K562 (cell line): ENCODE results near the gene PRMT7.

ENCODE experiments used
- RAD21 ChIP-seq, 2 experiments: fragments of 250-450 bp in 1 of 2; fragments of 450-650 bp in 1 of 2; sonication (Bioruptor Pico) in 1 of 2; formaldehyde crosslinking in 1 of 2; IDR thresholded peaks in 1 of 2; conservative IDR thresholded peaks in 1 of 2; 2 replicates each; pipeline versions ENCODE4 v1.4.0 to v1.8.0; 2020 to 2022; ENCODE audit warnings: mild to moderate bottlenecking in 2 of 2, moderate library complexity in 1 of 2
- SRF ChIP-seq, 2 experiments: fragments of 250-450, 450-650 bp in 1 of 2; sonication (Bioruptor Pico) in 1 of 2; sonication (generic) in 1 of 2; formaldehyde crosslinking; IDR thresholded peaks; 2 replicates each; pipeline versions ENCODE4 v1.5.0 to v1.5.1; 2020 to 2022; ENCODE audit warnings: mild to moderate bottlenecking in 1 of 2, missing genetic modification reagents in 1 of 2
- ZC3H11A ChIP-seq: IDR thresholded peaks from 2 replicates; pipeline ENCODE4 v1.6.1; 2012; ENCODE audit warnings: low read depth, low read length, improper control_type of control experiment
- ZC3H8 ChIP-seq: fragments of 450-650 bp; IDR thresholded peaks from 2 replicates; pipeline ENCODE4 v1.6.1; 2017
- TF ChIP-seq, protein P1 (sequence below), 2 experiments: IDR thresholded peaks in 1 of 2; conservative IDR thresholded peaks in 1 of 2; 2 replicates each; pipeline ENCODE4 v1.6.1; 2016; ENCODE audit warnings: low read depth in 2 of 2, mild to moderate bottlenecking in 1 of 2, missing compliant biosample characterization in 1 of 2, missing genetic modification characterization in 1 of 2, moderate library complexity in 1 of 2

DNA sequence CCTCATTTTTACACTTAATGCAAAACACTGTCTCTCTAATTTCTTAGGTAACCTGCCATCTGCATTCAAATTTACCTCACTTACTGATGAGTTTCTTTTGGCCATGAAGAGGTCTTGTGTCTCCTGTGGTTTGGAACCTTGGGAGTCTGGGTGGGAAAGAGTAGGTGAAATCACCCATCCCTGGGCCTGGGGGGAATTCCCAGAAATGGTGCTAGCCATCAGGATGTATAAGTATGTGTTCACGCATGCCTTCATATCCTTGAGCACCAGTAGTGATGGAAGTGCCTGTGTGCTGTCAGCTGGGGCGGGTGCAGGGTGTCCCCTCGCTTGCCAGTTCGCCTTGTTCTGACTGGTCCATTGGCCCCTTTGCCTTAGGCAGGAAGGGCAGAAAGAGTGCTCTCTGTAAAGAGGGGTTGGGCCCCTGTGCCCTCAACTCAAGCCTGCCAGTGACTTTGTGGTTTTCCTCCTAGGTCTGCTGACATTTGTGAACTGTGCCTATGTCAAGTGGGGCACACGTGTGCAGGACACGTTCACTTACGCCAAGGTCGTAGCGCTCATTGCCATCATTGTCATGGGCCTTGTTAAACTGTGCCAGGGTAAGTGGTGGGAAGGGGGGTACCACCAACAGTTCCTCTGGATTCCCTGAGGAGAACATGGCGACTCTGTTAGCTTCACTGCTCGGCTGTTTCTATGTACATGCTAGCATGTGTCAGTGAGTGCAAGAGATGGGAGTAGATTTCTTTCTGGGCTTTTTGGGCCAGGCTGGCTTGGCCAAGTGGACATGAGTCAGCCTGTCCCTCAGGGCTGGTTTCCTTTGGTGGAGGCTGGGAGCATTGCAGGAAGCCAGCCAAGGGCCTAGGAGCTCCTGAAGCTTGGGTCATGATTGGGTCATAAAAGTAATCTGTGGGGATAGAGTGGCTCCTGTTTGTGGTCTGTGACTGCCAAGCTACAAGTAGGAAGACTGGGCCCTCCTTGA is 23.3 kb upstream of the PRMT7 start:
- TF ChIP-seq SRF (CRISPR knock-in tag; IDR thresholded peaks at IDR 0.05) (no peak), ZC3H11A (no peak), ZC3H8 (no peak), RAD21 (CRISPR knock-in tag; conservative IDR thresholded peaks at IDR 0.05 in 1 of 2, IDR thresholded peaks at IDR 0.05 in 1 of 2) (no peak)
- TF ChIP-seq, protein P1, sequence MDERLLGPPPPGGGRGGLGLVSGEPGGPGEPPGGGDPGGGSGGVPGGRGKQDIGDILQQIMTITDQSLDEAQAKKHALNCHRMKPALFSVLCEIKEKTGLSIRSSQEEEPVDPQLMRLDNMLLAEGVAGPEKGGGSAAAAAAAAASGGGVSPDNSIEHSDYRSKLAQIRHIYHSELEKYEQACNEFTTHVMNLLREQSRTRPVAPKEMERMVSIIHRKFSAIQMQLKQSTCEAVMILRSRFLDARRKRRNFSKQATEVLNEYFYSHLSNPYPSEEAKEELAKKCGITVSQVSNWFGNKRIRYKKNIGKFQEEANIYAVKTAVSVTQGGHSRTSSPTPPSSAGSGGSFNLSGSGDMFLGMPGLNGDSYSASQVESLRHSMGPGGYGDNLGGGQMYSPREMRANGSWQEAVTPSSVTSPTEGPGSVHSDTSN (CRISPR knock-in tag; IDR thresholded peaks at IDR 0.05; ENCODE audit: low read depth): no peak
- TF ChIP-seq, protein P1 (tag; conservative IDR thresholded peaks at IDR 0.05; ENCODE audit: low read depth): no peak
